ENCODE measurements around the gene SCN4B.

Gene SCN4B

GRCh38 chr11:118098996-118099837 lies 53.4 kb downstream of the SCN4B start:
- no peak for ATAC-seq
- TF ChIP-seq ZNF565 (CRISPR knock-in tag; conservative IDR thresholded peaks at IDR 0.05; ENCODE audit: low read depth) = no peak

- ATAC-seq = no peak
- TF ChIP-seq ZNF8 (CRISPR knock-in tag; IDR thresholded peaks at IDR 0.05) (no peak), ZNF70 (CRISPR knock-in tag; IDR thresholded peaks at IDR 0.05) (no peak), RARB (CRISPR knock-in tag; IDR thresholded peaks at IDR 0.05) (no peak), BACH2 (CRISPR knock-in tag; IDR thresholded peaks at IDR 0.05; ENCODE audit: borderline replicate concordance) (no peak), PPARA (CRISPR knock-in tag; IDR thresholded peaks at IDR 0.05; ENCODE audit: borderline replicate concordance) (no peak), ZFP3 (CRISPR knock-in tag; IDR thresholded peaks at IDR 0.05) (no peak), ZC3H10 (CRISPR knock-in tag; IDR thresholded peaks at IDR 0.05) (no peak), CSDC2 (CRISPR knock-in tag; IDR thresholded peaks at IDR 0.05) (no peak), ZNF565 (CRISPR knock-in tag; conservative IDR thresholded peaks at IDR 0.05; ENCODE audit: low read depth) (no peak), TSHZ2 (CRISPR knock-in tag; IDR thresholded peaks at IDR 0.05) (no peak), TOX (CRISPR knock-in tag; IDR thresholded peaks at IDR 0.05; ENCODE audit: borderline replicate concordance) (no peak), ISL1 (CRISPR knock-in tag; IDR thresholded peaks at IDR 0.05) (no peak), OSR1 (CRISPR knock-in tag; IDR thresholded peaks at IDR 0.05) (no peak), ARNTL (CRISPR knock-in tag; IDR thresholded peaks at IDR 0.05; ENCODE audit: borderline replicate concordance, low read depth) (no peak), PATZ1 (CRISPR knock-in tag; IDR thresholded peaks at IDR 0.05; ENCODE audit: borderline replicate concordance) (no peak), CSRNP3 (CRISPR knock-in tag; IDR thresholded peaks at IDR 0.05) (no peak)
These were observed 56.7 kb downstream of the SCN4B start for GRCh38 chr11:118095967-118096367.

- TF ChIP-seq POU6F1 (CRISPR knock-in tag; IDR thresholded peaks at IDR 0.05; ENCODE audit: borderline replicate concordance, low read depth) (no peak), ZFP30 (CRISPR knock-in tag; IDR thresholded peaks at IDR 0.05) (no peak), PATZ1 (CRISPR knock-in tag; IDR thresholded peaks at IDR 0.05; ENCODE audit: borderline replicate concordance) (no peak)
- no peak for ATAC-seq
These were observed 57.1 kb downstream of the SCN4B start for GRCh38 chr11:118095493-118095892.

Data from SK-N-SH treated with all-trans-retinoic acid at 6 μM for 48 hours (cell line).